ENCODE data around the gene IL2. TPM values are rescaled to one million over a fixed set of nuclear protein-coding genes. Genes with fewer than 3 reads are reported as not detected.

The IL2 gene
- total and polyA plus RNA-seq, 2 donors (not counting 3 experiments of a cell fraction or from before 2014, with no cell fraction given): not detected

GRCh38 chr4:122476126-122476525, 19.6 kb upstream of the IL2 start:
- no peaks in the 10 kb centered on the region for H3K9me1 ChIP-seq (replicated peaks; ENCODE audit: control insufficient read depth, extremely low read depth, insufficient read depth, low read length)
- H3K79me2 ChIP-seq (ENCODE audit: control insufficient read depth, insufficient read depth, low read length): no peaks in the 10 kb centered on the region
- intact Hi-C loops (cut with micrococcal nuclease) (no loop called here), dilution Hi-C loops (cut with MboI; ENCODE audit: extremely low pct_ligation_motif_present, low sequenced_read_pairs) (no loop called here)
- H2AFZ ChIP-seq (ENCODE audit: low read depth, low read length): no peak overlapping the region
- no peaks in the 10 kb centered on the region for H4K20me1 ChIP-seq (replicated peaks; ENCODE audit: control insufficient read depth, extremely low read depth, insufficient read depth, low read length)
- no peak overlapping the region for H3K4me3 ChIP-seq (replicated peaks in 1 of 3; ENCODE audit: insufficient read depth in 1 of 3, low read depth in 1 of 3, low read length in 3 of 3)
- ChIA-PET CTCF (no interaction called here), POLR2A (no interaction called here)
- TF ChIP-seq MYC (IDR thresholded peaks at IDR 0.05; ENCODE audit: low read depth, low read length) (no peak), POLR2AphosphoS5 (IDR thresholded peaks at IDR 0.05; ENCODE audit: insufficient read depth, low read depth, low read length) (no peak), JUN (IDR thresholded peaks at IDR 0.05; ENCODE audit: borderline replicate concordance, insufficient read depth, insufficient read length, low read depth) (no peak), EZH2 (IDR thresholded peaks at IDR 0.05; ENCODE audit: borderline replicate concordance, low read depth, low read length, severe bottlenecking) (no peak), CTCF (IDR thresholded peaks at IDR 0.05; ENCODE audit: extremely low read depth in 1 of 2, insufficient read depth in 1 of 2, low read depth in 1 of 2, low read length in 2 of 2) (no peak), POLR2A (IDR thresholded peaks at IDR 0.05; ENCODE audit: low read depth, low read length) (no peak)
- DNase-seq (ENCODE audit: low read depth, low spot score) (no peak), FAIRE-seq (no peak)
- no peak overlapping the region for H3K27ac ChIP-seq (ENCODE audit: insufficient read depth, low read depth, low read length)
- H3K4me1 ChIP-seq (ENCODE audit: control insufficient read depth, extremely low read depth, insufficient read depth, low read length): no peaks in the 10 kb centered on the region
- H3K9me3 ChIP-seq (replicated peaks; ENCODE audit: control insufficient read depth, insufficient read depth, low read length): no peaks in the 10 kb centered on the region
- no peak overlapping the region for H3K9ac ChIP-seq (replicated peaks; ENCODE audit: extremely low read depth, insufficient read depth, low read length)
- no peaks in the 10 kb centered on the region for H3K36me3 ChIP-seq (ENCODE audit: control insufficient read depth in 2 of 2, extremely low read depth in 1 of 2, insufficient read depth in 2 of 2, low read length in 2 of 2)
- BruUV-seq (replicated peaks): no TSS peak
- H3K27me3 ChIP-seq (ENCODE audit: control insufficient read depth in 2 of 2, insufficient read depth in 2 of 2, low read length in 2 of 2): peaks cover 0 to 2% of the 10 kb centered on the region in 2 experiments
- H3K4me2 ChIP-seq (ENCODE audit: insufficient read depth, low read length): no peak overlapping the region

- H3K9me1 ChIP-seq (replicated peaks; ENCODE audit: control insufficient read depth, extremely low read depth, insufficient read depth, low read length): no peaks in the 10 kb centered on the region
Measured at GRCh38 chr4:122475233-122475632, 18.7 kb upstream of the IL2 start.

More at GRCh38 chr4:122475233-122475632, 18.7 kb upstream of the IL2 start:
- Histone ChIP-seq H4K20me1 (replicated peaks; ENCODE audit: control insufficient read depth, extremely low read depth, insufficient read depth, low read length) (no peaks in the 10 kb centered on the region), H3K4me3 (replicated peaks in 1 of 3; ENCODE audit: insufficient read depth in 1 of 3, low read depth in 1 of 3, low read length in 3 of 3) (no peak overlapping the region), H3K9ac (replicated peaks; ENCODE audit: extremely low read depth, insufficient read depth, low read length) (no peak overlapping the region), H3K9me3 (replicated peaks; ENCODE audit: control insufficient read depth, insufficient read depth, low read length) (no peaks in the 10 kb centered on the region), H3K27me3 (ENCODE audit: control insufficient read depth in 2 of 2, insufficient read depth in 2 of 2, low read length in 2 of 2) (peaks cover 0 to 2% of the 10 kb centered on the region in 2 experiments), H3K4me2 (ENCODE audit: insufficient read depth, low read length) (no peak overlapping the region), H3K79me2 (ENCODE audit: control insufficient read depth, insufficient read depth, low read length) (no peaks in the 10 kb centered on the region), H3K36me3 (ENCODE audit: control insufficient read depth in 2 of 2, extremely low read depth in 1 of 2, insufficient read depth in 2 of 2, low read length in 2 of 2) (no peaks in the 10 kb centered on the region), H2AFZ (ENCODE audit: low read depth, low read length) (no peak overlapping the region), H3K4me1 (ENCODE audit: control insufficient read depth, extremely low read depth, insufficient read depth, low read length) (no peaks in the 10 kb centered on the region), H3K27ac (ENCODE audit: insufficient read depth, low read depth, low read length) (no peak overlapping the region)
- POLR2A ChIA-PET: no interaction called here
- DNase-seq (ENCODE audit: low read depth, low spot score) (no peak), FAIRE-seq (no peak)
- CTCF ChIA-PET: no interaction called here
- intact Hi-C loops (cut with micrococcal nuclease) (no loop called here), dilution Hi-C loops (cut with MboI; ENCODE audit: extremely low pct_ligation_motif_present, low sequenced_read_pairs) (no loop called here)
- BruUV-seq (replicated peaks): no TSS peak
- TF ChIP-seq FOS (IDR thresholded peaks at IDR 0.05; ENCODE audit: borderline replicate concordance, insufficient read depth, low read length) (no peak), GATA2 (IDR thresholded peaks at IDR 0.05; ENCODE audit: insufficient read depth, insufficient read length, low read depth, low read length) (no peak)
